ENCODE results near the gene SLC5A2.
"Not testable (repeated sequence)": the region's sequence is repeated elsewhere in the genome, so short reads cannot be mapped to it uniquely, and the experiment has no call there.

Gene SLC5A2

DNA sequence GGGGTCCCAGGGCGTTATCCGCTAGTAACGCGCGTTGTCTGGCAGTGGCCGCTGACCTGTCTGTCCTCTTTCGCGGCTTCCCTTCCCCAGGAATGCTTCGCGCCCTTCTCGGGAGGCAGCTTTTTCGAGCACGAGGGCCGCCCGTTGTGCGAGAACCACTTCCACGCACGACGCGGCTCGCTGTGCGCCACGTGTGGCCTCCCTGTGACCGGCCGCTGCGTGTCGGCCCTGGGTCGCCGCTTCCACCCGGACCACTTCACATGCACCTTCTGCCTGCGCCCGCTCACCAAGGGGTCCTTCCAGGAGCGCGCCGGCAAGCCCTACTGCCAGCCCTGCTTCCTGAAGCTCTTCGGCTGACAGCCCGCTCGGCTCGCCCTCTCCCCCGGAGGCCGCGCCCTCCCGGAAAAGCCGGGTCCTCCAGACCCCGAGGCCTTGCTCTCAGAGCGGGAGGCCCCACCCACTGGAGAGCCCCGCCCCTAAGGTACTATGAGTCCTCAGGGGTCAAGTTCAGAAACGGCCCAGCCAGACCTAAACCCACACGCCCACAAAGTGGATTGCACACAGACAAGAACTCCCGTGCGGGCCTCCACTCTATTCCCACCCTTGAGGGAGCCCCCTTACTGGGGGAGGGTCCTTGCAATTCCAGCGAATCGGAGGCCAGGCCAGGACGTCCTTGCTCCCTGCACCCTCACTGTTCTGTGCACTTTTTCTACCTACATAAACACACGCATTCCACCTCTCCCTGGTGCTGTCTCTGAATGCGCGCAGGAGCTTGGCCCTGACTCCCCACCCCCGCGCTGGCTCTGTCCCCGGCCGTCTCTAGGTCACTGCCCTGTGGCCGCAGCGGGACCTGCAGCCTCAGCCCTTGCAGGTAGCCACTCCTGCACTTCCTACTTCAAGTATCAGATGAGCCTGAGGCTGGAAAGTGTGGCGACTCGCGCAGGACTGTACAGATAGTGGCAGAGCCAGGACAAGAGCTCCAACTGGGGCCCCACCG lies 5.4 kb upstream of the SLC5A2 start:
- peak; percentile 71 for DNase-seq

DNA sequence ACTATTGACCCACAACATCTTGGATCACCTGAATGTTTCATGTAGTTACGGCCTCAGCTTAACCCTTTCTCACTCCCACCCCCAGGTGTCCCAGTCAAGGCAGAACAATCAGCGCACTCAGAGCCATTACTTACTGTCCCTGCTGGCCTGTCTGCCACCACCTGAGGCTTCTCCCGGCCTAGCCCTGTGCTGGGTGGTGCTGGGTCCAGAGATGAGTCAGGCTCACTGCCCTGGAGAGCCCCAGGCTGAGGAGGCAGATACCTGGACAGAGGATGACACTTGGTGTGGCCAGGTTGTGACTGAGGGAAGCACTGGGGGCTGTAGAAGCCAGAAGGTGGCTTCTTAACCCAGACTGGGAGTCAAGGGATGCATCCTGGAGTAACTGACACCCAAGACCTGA lies 4.0 kb upstream of the SLC5A2 start:
- no peak for DNase-seq

DNA sequence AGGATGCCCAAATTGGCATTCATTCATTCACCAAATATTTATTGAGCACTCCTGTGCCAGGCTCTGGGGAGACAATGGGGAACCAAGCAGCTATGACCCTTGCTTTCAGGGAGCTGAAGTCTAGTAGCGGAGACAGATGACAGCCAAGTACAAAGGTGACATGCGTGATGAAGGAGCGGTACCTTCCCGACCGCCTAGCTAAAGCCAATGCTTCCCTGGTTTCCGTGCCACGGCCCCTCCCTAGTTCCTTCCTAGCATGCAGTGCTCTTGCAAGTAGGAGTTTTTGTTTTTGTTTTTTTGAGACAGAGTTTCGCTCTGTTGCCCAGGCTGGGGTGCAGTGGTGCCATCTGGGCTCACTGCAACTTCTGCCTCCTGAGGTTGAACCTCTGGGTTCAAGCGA lies 3.2 kb upstream of the SLC5A2 start:
- DNase-seq = no peak

DNA sequence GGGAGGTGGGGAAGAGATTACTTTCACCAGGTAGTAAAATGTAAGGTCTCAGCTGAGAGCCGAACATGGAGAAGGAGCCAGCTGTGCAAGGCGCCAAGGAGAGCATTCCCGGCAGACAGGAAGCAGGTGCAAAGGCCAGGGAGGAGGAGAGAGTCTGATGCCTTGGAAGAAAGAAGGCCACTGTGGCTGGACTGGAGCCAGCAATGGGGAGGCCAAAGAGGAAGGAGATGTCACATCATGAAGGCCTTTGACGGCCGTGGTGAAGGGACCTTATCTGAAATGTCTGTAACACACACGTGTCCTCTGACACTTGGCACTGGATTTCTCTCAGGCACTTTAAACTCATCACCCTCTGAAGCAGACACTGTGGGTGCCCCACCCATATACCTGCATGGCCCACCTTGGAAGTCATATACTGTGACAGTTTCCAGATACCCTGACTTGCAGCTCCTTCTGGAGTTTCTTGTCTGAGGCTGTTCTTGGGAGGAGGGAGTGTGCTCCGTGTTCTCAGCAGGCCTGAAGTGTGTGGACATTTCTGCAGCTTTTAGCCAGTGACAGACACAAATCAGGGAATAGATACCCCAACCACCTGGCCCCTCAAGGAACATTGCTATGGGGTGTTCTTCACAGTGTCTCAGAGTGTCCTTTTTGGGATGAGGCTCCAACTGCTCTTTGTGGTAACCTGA lies 1.9 kb upstream of the SLC5A2 start:
- peak; percentile 45 for DNase-seq

DNA sequence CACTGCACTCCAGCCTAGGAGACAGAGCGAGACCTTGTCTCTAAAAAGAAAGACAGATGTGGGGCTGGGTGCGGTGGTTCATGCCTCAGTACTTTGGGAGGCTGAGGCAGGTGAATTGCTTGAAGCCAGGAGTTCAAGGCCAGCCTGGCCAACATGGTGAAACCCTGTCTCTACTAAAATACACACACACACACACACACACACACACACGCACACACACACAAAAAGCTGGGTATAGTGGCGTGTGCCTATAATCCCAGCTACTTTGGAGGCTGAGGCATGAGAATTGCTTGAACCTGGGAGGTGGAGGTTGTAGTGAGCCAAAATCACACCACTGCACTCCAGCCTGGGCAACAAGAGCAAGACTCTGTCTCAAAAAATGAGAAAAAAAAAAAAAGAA lies 1.1 kb downstream of the SLC5A2 start:
- DNase-seq = not testable (repeated sequence)

DNA sequence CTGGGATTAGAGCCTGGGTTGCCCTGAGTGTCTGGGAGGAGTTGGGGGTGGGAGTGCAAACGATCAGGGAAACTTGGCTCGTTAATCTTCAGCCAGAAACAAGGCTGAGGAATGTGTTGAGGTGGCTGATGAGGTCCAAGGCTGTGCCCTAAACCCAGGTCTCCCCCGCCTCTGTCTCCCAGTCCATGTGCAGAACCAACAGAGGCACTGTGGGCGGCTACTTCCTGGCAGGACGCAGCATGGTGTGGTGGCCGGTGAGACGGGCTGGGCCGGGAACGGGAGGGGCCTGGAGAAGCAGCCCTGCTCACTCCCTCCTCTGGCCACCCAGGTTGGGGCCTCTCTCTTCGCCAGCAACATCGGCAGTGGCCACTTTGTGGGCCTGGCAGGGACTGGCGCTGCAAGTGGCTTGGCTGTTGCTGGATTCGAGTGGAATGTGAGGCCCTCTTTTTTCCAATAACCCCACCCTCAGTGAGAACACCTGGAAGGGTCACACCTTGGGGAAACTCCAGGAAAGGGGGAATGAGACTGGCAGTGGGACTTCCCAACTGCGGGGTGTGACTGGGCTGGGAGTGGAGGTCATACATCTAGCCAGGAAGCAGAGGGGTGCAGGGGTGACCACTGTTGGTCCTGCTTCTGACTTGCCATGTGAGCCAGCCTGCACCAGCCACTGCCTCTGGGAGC lies 1.7 kb downstream of the SLC5A2 start:
- DNase-seq = no peak

DNA sequence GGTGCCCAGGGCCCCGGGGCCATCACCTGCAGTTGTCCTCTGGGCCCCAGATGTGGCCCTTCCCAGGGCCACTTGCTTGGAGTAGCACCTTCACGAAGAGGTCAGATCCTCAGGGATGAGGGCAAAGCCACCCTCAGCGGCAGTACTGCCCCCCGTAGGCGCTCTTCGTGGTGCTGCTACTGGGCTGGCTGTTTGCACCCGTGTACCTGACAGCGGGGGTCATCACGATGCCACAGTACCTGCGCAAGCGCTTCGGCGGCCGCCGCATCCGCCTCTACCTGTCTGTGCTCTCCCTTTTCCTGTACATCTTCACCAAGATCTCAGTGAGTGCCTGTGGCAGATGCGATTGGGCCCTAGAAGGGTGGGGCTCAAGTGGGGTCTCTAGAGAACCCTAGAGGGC lies 2.6 kb downstream of the SLC5A2 start:
- no peak for DNase-seq

DNA sequence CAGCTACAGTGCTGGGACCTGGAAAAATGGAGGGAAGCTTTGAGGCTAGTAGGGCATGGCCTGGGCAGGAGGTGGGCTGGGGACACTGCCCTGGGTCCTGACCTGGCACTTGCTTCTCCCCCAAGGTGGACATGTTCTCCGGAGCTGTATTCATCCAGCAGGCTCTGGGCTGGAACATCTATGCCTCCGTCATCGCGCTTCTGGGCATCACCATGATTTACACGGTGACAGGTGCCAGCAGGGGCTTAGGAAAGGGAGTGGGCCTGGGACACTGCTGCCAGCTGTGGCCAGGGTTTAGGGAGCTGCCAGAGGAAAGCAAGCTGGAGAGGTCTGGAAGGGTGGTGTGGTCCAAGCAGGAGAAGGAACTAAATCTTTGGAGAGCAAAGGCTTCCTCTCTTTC lies 3.1 kb downstream of the SLC5A2 start:
- no peak for DNase-seq

DNA sequence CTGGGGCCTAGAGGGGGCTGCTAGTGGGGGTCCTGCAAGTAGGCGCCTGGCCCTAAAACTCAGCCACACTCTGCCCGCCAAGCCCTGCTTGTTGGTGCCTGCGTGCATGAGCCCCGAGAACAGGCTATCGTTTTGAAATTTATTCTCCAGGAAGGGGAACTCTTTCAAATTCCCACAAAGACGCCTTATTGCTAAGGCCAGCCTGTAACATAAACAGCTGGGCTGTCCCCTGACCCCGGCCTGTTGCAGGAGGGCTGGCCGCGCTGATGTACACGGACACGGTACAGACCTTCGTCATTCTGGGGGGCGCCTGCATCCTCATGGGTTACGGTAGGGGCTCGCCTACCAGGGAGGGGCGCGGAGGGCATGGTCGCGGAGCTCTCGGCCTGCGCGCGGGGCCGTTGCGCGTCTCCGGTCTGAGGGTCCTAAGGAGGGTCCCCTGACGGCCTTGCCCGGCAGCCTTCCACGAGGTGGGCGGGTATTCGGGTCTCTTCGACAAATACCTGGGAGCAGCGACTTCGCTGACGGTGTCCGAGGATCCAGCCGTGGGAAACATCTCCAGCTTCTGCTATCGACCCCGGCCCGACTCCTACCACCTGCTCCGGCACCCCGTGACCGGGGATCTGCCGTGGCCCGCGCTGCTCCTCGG lies 4.3 kb downstream of the SLC5A2 start:
- no peak for DNase-seq

DNA sequence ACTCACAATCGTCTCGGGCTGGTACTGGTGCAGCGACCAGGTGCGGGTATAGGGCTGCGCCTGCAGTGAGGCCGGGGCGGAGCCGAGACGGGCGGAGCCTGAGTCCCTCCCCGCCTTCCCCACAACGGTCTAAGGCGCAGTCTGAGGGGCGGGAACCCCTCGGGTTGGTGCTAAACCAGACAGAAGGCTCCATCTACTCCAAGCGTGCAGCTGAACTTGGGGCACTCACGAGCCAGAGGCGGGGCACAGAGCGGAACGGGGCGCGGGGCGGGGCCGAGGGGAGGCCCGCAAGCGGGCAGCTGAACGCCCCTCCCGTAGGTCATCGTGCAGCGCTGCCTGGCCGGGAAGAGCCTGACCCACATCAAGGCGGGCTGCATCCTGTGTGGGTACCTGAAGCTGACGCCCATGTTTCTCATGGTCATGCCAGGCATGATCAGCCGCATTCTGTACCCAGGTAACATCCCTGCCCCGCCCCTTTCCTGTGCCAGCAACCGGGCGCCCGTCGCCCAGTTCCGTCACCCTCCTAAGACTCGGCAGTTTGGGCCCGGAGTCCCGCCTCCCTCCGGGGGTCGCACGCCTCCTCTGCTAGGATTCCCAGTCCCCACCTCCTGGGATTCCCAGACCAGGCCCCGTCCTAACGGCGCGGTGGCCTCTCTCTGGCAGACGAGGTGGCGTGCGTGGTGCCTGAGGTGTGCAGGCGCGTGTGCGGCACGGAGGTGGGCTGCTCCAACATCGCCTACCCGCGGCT lies 5.0 kb downstream of the SLC5A2 start:
- DNase-seq = peak; percentile 90

DNA sequence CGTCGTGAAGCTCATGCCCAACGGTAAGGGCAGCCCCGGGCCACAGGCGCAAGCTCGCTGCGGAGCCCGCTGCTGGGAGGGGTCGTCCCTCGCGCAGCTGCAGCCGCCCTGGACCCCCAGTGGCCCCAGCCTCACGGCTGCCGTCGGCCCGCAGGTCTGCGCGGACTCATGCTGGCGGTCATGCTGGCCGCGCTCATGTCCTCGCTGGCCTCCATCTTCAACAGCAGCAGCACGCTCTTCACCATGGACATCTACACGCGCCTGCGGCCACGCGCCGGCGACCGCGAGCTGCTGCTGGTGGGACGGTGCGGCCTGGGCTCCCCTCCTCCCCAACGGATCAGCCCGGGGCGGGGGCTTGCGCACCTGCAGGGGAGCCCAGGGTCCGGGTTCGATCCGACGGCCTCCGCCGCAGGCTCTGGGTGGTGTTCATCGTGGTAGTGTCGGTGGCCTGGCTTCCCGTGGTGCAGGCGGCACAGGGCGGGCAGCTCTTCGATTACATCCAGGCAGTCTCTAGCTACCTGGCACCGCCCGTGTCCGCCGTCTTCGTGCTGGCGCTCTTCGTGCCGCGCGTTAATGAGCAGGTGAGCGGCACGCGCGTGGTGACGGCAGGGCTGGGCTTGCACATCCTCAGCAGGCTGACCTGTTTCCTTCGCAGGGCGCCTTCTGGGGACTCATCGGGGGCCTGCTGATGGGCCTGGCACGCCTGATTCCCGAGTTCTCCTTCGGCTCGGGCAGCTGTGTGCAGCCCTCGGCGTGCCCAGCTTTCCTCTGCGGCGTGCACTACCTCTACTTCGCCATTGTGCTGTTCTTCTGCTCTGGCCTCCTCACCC lies 5.8 kb downstream of the SLC5A2 start:
- no peak for DNase-seq

DNA sequence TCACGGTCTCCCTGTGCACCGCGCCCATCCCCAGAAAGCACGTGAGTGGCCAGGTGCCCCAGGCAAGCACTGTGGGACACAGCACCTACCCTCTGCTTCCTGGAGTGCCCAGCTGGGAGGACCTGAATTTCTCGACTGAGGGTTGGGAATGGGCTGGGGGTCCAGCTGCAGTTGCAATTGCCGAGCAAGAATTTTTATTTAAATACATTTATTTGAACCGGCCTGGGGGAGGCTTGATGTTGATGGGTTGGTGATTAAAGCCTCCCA lies 6.3 kb downstream of the SLC5A2 start:
- no peak for DNase-seq

DNA sequence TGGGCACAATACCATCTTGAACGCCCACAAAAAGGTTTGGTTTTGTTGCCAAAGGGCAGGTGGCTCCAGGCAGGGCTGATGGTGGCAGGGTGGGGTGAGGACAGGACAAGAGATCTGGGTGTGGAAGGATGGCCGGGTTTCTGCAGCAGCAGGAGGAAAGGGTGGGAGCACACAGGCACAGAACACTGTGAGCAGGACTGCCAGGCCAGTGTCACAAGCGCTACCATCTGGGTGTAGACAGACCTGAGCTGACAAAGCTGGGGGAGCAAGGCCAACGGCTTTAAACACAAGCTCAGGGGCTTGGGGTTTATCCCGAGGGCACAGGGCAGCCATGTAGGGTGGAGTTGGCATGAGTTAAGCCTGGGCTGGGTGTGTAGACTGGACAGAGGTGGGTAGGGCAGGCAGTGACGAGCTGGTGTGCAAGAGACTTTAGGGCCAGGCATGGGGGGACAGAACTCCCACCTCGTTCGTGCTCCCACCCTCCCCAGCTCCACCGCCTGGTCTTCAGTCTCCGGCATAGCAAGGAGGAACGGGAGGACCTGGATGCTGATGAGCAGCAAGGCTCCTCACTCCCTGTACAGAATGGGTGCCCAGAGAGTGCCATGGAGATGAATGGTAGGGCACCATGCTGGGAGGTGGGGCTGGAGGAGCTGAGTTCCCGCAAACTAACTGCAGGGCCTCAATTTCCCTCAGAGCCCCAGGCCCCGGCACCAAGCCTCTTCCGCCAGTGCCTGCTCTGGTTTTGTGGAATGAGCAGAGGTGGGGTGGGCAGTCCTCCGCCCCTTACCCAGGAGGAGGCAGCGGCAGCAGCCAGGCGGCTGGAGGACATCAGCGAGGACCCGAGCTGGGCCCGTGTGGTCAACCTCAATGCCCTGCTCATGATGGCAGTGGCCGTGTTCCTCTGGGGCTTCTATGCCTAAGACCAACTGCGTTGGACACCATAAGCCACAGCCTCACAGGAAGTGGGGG lies 7.0 kb downstream of the SLC5A2 start:
- DNase-seq = no peak

DNA sequence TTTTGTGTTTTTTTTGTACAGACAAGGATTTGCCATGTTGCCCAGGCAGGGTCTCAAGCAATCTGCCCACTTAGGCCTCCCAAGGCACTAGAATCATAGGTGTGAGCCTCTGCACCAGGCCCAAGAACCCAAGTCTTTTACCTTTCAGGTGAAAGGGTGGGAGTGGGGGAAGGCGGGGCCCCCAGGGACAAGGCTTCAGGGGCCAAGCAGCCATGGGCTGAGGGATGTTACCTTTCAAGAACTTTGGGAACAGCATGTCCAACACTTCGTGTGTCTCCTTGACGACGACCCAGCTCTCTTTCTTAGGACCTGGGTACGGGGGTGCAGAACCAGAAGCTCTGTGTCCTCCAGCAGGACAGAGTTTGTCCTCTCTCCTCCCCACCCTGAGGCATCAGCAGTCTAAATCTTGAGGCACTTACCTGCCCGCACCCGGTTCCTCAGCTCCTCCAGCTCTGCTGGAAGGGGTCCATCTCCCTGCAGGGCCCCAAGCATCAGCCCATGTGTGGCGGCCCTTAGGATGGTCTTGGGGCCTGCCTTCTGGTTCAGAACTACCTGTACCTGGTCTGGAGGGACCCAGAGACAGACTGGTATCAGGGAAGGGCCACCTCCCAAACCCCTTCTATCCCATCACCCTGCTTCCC lies 9.0 kb downstream of the SLC5A2 start:
- DNase-seq = no peak

DNA sequence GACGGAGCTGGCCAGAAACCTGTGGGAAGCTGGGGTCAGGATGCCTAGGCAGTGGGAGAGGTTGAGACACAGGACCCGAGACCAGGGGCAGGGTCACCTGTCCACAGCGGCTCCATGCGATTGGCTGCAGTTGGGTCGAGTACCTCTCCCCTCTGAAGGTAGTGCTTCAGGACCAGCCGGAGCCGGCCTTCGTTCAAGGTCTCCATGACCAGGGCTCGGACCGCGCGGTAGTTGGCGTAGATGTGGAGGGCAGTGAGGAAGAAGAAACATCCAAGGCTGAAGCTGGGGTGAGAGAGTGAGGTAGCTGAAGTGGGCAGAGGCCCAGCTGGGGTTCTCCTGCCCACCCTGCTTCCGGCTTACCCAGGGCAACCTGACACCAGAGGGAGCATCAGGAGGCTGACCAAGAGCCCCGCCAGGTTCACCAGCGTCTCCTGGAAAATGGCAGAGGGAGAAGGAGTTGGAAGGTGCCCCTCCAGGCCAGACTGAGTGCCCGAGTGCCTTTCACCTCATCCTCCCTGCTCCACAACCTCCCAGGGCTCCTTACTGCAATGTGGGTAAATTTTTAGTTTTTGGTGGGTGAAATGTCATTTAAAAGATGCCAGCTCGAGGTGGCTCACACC lies 10.7 kb downstream of the SLC5A2 start:
- no peak for DNase-seq

DNA sequence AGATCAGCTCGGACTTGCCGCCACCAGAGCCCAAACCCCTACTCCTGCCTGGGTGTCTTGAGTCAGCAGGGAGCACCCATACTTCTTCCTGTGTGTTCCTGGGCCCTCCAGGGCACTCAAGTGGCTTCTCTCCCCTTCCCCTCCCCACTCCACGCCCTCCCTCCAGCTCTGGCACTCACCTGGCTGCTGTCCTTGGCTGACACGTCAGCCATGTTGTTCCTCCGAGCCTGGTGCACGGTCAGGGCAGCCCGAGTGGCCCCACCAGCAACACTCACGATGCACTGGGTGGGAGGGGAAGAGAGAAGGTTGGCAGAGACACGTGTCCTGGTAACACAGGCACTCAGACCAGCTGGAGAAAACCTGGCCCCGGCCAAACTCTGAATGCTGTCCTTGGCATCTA lies 13.7 kb downstream of the SLC5A2 start:
- DNase-seq = no peak

DNA sequence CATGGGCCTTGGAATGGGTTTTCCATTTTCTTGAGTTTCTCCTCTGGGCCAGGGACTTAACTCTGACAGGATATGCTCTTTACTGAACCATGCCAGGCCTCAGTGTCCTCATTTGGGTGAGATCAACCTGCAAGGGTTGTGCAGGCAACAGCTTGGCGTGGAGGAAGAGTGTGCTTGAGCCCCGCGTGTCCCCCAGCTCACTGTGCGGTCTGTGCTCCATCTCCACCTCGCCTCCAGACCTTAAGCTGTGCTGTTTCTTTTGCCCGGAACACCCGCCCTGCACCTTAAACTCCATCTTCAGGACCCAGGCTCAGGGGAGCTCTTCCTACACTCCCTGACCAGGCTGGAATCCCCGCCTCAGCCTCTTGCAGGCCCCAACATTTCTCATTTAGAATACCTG lies 15.6 kb downstream of the SLC5A2 start:
- no peak for DNase-seq

DNA sequence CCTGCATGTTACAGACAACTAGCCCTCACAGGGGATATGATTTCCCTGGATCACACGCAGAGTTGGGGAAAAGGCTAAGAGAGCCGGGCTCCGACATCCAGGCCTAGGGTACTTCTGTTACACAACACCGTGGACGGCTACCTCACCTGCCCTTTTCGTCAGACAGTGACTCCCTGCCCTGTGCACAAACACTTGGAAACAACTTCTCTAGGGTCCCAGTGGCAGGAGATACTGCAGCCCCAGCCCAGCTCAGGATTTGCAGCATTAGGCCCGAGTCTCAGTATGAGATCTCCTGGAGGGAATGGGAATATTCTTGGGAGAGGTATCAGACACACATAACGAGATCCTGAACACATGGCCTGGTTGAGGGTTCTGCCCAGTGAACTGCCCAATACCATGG lies 17.0 kb downstream of the SLC5A2 start:
- DNase-seq = no peak

DNA sequence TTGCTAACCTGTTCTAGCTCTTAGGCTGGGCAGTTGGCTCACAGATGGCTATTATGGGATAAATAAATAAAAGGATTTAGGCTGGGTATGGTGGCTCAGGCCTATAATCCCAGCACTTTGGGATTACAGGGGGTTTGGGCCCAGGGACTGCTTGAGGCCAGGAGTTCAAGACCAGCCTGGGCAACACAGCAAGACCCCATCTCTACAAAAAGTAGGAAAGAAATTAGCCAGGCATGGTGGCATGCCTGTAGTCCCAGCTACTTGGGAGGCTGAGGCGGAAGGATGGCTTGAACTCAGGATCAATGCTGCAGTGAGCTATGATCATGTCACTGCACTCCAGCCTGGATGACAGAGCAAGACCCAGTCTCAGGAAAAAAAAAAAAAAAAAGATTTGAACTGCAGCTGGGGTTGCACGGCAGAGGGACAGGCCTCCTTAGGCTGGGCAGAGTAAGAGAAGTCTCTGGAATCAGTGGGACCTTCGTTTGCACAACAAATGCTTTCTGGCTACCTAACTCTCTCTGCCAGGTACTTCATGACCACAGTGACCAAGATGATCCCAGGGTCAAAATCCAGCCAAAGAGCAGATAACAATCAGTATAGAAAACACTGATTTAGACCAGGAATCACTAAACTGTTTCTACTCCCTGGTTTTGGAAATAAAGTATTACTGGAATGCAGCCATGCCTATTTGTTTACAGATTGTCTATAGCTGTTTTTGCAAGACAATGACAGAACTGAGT lies 18.5 kb downstream of the SLC5A2 start:
- DNase-seq = no peak

All from RPMI8226 (cell line).